HFFc6 (cell line): ENCODE results near the gene UBE2G1. TPM values are rescaled to one million over a fixed set of nuclear protein-coding genes. Genes with fewer than 3 reads are reported as not detected.

Experiments used
- DNase-seq: peaks from one replicate; pipeline ENCODE4 v3.0.0-alpha.2; 2018
- H3K27ac Mint-ChIP-seq: 2 replicates; pipeline ENCODE4 v1.8.0; 2020; ENCODE audit warnings: mild to moderate bottlenecking, mixed read lengths
- H3K27me3 Mint-ChIP-seq: 2 replicates; pipeline ENCODE4 v1.8.0; 2021; ENCODE audit warnings: mild to moderate bottlenecking, moderate library complexity, mixed read lengths; ENCODE audit not compliant: insufficient read depth
- H3K36me3 Mint-ChIP-seq: 2 replicates; pipeline ENCODE4 v1.8.0; 2021; ENCODE audit warnings: low read depth, mixed read lengths
- H3K4me1 Mint-ChIP-seq: 2 replicates; pipeline ENCODE4 v1.8.0; 2020; ENCODE audit warnings: low read depth, mixed read lengths
- H3K4me3 Mint-ChIP-seq: 2 replicates; pipeline ENCODE4 v1.8.0; 2020; ENCODE audit warnings: mild to moderate bottlenecking, moderate library complexity, mixed read lengths
- H3K9me3 Mint-ChIP-seq: 2 replicates; pipeline ENCODE4 v1.8.0; 2020; ENCODE audit warnings: mild to moderate bottlenecking, mixed read lengths
- CTCF ChIP-seq: fragments of 200-600 bp; sonication (generic); IDR thresholded peaks from 2 replicates; pipeline ENCODE4 v1.5.0; 2021; ENCODE audit warnings: antibody characterized with exemption, mild to moderate bottlenecking
- total RNA-seq, 6 experiments: library from RNA; stranded (reverse); fragmentation: NEBNext Ultra II Directional; extraction: Animal tissue kit (Norgen Biotek cat#: 25700); gene quantifications; 2 replicates in 1 of 6; 3 replicates in 5 of 6; pipeline ENCODE4 v1.2.3, GENCODE V29; 2021

Gene UBE2G1
- total RNA-seq, 6 experiments from 2014 or later, result 56.3 to 73.1 (median 62.6) TPM

DNA sequence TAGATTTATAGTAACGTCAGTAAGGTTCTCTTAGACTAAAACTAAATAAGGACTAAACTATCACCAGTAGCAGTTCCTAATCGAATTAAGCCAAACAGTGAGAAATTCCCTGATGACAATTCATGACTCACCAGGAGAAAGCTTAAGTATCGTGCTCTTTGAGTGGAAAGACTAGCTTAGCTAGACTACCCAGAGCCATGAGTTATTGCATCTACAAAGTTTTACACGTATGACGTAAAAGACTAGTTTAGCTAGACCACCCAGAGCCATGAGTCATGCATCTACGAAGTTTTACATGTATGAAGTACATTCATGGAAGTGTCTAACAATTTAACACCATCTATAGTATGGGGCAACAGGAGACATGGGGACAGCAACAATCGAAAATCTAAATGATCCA, 36.6 kb downstream of the UBE2G1 start:
- H3K9me3 Mint-ChIP-seq, result peaks cover 6% of the 10 kb centered on the region
- H3K4me1 Mint-ChIP-seq, result peaks cover 78% of the 10 kb centered on the region
- peaks cover 3% of the 10 kb centered on the region; the same call in 1 of the 2 replicates for H3K27me3 Mint-ChIP-seq
- peak overlapping the region; percentile 79 for H3K27ac Mint-ChIP-seq
- DNase-seq, result peak; percentile 92
- TF ChIP-seq CTCF, result no peak
- H3K4me3 Mint-ChIP-seq, result peak overlapping the region; percentile 61
- H3K36me3 Mint-ChIP-seq, result peaks cover 22% of the 10 kb centered on the region

- Mint-ChIP-seq H3K36me3 (peaks cover 26% of the 10 kb centered on the region), H3K27ac (peak overlapping the region; percentile 91), H3K4me3 (peak overlapping the region; percentile 70), H3K9me3 (peaks cover 6% of the 10 kb centered on the region), H3K4me1 (peaks cover 71% of the 10 kb centered on the region), H3K27me3 (peaks cover 3% of the 10 kb centered on the region; the same call in 1 of the 2 replicates)
- no peak for TF ChIP-seq CTCF
- peak; percentile 85 for DNase-seq
These were observed 38.9 kb downstream of the UBE2G1 start for GRCh38 chr17:4327606-4328005.

- Mint-ChIP-seq H3K27me3 (peaks cover 3% of the 10 kb centered on the region; the same call in 1 of the 2 replicates), H3K27ac (peak overlapping the region; percentile 51; the same call in 1 of the 2 replicates), H3K4me3 (peak overlapping the region; percentile 41), H3K36me3 (peaks cover 26% of the 10 kb centered on the region), H3K4me1 (peaks cover 66% of the 10 kb centered on the region), H3K9me3 (peaks cover 6% of the 10 kb centered on the region)
- no peak for TF ChIP-seq CTCF
- DNase-seq, result no peak
These were observed 39.9 kb downstream of the UBE2G1 start for GRCh38 chr17:4326608-4327007.

- Mint-ChIP-seq H3K27me3 (peaks cover 3% of the 10 kb centered on the region; the same call in 1 of the 2 replicates), H3K4me1 (peaks cover 63% of the 10 kb centered on the region), H3K9me3 (peaks cover 6% of the 10 kb centered on the region), H3K4me3 (peak overlapping the region; percentile 41; the same call in 1 of the 2 replicates), H3K36me3 (peaks cover 26% of the 10 kb centered on the region), H3K27ac (peak overlapping the region; percentile 51; the same call in 1 of the 2 replicates)
- TF ChIP-seq CTCF, result no peak
- no peak for DNase-seq
These were observed 40.4 kb downstream of the UBE2G1 start for GRCh38 chr17:4326112-4326511.

DNA sequence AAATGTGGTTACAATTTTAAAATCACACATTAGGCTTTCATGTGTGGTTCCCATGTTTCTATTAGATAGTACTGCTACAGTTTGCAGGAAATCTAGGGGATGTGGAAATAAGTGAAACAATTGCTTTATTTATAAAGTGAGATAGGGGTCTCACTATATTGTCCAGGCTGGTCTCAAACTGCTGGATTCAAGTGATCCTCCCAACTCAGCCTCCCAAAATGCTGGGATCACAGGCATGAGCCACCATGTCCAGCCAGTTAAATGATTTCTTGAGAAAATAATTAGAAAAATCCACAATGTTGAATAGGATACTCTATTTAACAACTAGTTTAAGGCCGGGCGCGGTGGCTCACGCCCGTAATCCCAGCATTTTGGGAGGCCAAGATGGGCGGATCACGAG, 42.0 kb downstream of the UBE2G1 start:
- H3K4me1 Mint-ChIP-seq, result peaks cover 51% of the 10 kb centered on the region
- no peak for TF ChIP-seq CTCF
- peaks cover 20% of the 10 kb centered on the region for H3K36me3 Mint-ChIP-seq
- no peak for DNase-seq
- H3K4me3 Mint-ChIP-seq, result no peak overlapping the region
- no peak overlapping the region for H3K27ac Mint-ChIP-seq
- H3K27me3 Mint-ChIP-seq, result peaks cover 3% of the 10 kb centered on the region; the same call in 1 of the 2 replicates
- H3K9me3 Mint-ChIP-seq, result peaks cover 6% of the 10 kb centered on the region

GRCh38 chr17:4319221-4319620, 47.3 kb downstream of the UBE2G1 start:
- H3K27me3 Mint-ChIP-seq, result no peaks in the 10 kb centered on the region
- H3K4me1 Mint-ChIP-seq, result peaks cover 15% of the 10 kb centered on the region
- H3K27ac Mint-ChIP-seq, result no peak overlapping the region
- no peak overlapping the region for H3K4me3 Mint-ChIP-seq
- no peaks in the 10 kb centered on the region for H3K9me3 Mint-ChIP-seq
- no peak for TF ChIP-seq CTCF
- no peak for DNase-seq
- 0 out of 2 replicates have a peak, but pooled peaks cover 4% of the 10 kb centered on the region for H3K36me3 Mint-ChIP-seq
